Retinal pigment epithelial cell (primary cell): ENCODE results near the gene PRRT1.

Source experiments
- DNase-seq: peaks from one replicate; pipeline ENCODE4 v3.0.0-alpha.2; 2010; ENCODE audit warnings: low read depth
- H3K4me3 ChIP-seq: 2 replicates; pipeline ENCODE4 v1.5.1; 2011; ENCODE audit warnings: mild to moderate bottlenecking, low read length, control low read depth, moderate library complexity
- TF ChIP-seq, protein P1 (sequence below): conservative IDR thresholded peaks from 2 replicates; pipeline ENCODE4 v1.5.1; 2011; ENCODE audit warnings: low read depth, low read length, control low read depth, inconsistent platforms

The PRRT1 gene

DNA sequence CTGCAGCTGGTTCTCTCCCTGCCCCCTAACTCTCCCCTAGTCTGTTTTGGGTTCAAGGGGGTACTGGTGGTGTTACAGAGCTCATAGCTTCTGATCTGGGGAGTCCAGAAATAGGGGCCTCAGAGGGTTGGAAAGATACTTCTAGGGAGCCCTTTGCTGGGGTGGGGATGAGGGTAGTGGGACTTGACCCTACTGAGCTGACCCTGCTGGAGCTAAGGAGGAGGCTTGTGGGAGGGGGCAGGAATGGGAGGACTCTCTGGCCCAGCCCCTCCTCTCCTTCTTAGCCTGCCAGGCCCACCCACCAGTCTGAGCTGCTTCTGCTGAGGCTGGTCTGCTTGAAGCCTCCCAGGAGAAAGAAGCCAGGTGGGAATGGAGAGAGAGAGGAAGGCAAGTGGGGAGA, 12.6 kb upstream of the PRRT1 start, which contains the start of gene EGFL8:
Gene EGFL8, plus strand, starts transcription at position 301 of the 400 bp plus-strand sequence. CDS start 1,571 bp downstream, outside the sequence.
- TF ChIP-seq, protein P1, sequence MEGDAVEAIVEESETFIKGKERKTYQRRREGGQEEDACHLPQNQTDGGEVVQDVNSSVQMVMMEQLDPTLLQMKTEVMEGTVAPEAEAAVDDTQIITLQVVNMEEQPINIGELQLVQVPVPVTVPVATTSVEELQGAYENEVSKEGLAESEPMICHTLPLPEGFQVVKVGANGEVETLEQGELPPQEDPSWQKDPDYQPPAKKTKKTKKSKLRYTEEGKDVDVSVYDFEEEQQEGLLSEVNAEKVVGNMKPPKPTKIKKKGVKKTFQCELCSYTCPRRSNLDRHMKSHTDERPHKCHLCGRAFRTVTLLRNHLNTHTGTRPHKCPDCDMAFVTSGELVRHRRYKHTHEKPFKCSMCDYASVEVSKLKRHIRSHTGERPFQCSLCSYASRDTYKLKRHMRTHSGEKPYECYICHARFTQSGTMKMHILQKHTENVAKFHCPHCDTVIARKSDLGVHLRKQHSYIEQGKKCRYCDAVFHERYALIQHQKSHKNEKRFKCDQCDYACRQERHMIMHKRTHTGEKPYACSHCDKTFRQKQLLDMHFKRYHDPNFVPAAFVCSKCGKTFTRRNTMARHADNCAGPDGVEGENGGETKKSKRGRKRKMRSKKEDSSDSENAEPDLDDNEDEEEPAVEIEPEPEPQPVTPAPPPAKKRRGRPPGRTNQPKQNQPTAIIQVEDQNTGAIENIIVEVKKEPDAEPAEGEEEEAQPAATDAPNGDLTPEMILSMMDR, result no peak
- no peak for DNase-seq
- no peak within 1 kb of the TSS for H3K4me3 ChIP-seq

DNA sequence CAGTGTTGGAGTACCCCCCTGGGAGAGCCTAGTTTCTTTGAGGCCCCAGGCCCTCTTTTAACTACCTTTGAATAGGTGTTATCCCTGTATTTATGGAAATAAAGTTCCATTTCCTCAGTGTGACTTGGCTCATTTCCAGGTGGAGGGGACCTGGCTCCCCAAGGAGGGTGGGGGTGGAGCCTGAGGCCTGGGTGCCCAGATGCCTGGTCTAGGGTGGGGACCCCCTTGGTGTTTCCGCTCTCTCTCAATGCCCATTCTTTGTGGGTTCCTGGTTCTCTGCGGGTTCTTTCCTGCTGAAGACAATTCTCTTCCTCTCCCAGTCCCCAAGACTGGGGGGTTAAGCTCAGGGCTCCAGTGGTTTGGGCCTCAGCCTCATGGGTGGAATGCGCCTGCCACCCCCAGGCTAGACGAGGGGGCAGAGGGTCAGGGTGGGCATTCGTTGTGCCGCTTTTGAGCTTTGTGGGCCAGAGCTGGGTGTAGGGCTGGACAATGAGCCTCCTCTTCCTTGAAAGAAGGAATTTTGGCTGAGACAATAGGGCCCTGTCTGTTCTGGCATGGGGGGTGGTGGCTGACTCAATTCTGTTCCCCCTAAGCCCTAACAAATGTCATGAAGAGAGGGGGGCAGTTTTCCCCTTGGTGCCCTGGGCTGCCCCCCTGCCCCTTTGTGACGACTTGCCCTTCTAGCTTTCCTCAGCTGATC, 12.0 kb upstream of the PRRT1 start:
- TF ChIP-seq, protein P1, result no peak
- DNase-seq, result no peak
- H3K4me3 ChIP-seq, result no peak overlapping the region

DNA sequence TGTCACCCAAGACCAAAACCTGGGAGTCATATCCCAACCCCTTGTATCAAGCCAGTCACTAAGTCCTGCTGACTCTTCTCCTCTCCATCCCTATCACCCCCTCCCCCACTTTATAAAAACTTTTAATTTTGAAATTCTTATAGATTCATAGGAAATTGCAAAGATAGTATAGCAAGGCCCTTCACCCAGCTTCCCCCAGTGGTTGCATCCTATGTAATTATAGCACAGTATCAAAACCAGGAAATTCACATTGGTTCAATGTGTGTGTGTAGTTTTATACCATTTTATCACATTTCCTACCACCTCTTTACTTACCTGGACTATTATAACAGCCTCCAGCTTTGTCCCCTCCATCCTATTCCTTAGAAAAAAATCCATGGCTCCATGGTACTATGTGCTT, 6.3 kb upstream of the PRRT1 start:
- TF ChIP-seq, protein P1, result no peak
- H3K4me3 ChIP-seq, result no peak overlapping the region
- no peak for DNase-seq

DNA sequence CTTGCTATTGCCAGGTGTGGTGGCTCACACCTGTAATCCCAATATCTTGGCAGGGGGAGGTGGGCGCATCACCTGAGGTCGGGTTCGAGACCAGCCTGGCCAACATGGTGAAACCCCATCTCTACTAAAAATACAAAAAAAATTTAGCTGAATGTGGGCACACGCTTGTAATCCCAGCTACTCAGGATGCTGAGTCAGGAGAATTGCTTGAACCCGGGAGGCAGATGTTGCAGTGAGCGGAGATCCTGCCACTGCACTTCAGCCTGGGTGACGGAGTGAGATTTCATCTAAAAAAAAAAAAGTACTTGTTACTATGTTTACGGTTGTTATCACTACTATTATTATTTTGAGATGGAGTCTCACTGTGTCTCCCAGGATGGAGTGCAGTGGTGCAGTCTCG, 5.2 kb upstream of the PRRT1 start:
- TF ChIP-seq, protein P1, result no peak
- H3K4me3 ChIP-seq, result no peak overlapping the region
- DNase-seq, result no peak

DNA sequence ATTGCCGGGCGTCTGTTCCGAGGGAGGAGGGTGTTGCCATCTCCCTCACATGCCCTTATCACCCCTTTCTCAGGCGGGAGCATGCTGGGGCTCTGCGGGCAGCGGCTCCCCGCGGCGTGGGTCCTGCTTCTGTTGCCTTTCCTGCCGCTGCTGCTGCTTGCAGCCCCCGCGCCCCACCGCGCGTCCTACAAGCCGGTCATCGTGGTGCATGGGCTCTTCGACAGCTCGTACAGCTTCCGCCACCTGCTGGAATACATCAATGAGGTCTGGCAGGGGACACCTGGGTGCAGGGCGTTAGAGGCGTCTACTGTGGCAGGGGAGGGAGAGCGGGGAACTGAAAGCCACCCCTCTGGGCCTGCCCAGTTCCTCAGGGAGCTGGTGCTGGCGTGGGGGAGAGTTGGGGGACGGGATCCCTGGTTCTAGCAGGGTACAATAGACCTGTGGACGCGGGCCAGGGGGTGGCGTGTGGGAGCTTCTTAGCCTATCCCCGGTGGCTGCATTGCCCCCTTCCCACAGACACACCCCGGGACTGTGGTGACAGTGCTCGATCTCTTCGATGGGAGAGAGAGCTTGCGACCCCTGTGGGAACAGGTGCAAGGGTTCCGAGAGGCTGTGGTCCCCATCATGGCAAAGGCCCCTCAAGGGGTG, 2.9 kb upstream of the PRRT1 start:
- peak overlapping the region; percentile 92 for H3K4me3 ChIP-seq
- TF ChIP-seq, protein P1, result peak; percentile 60
- peak; percentile 28 for DNase-seq

DNA sequence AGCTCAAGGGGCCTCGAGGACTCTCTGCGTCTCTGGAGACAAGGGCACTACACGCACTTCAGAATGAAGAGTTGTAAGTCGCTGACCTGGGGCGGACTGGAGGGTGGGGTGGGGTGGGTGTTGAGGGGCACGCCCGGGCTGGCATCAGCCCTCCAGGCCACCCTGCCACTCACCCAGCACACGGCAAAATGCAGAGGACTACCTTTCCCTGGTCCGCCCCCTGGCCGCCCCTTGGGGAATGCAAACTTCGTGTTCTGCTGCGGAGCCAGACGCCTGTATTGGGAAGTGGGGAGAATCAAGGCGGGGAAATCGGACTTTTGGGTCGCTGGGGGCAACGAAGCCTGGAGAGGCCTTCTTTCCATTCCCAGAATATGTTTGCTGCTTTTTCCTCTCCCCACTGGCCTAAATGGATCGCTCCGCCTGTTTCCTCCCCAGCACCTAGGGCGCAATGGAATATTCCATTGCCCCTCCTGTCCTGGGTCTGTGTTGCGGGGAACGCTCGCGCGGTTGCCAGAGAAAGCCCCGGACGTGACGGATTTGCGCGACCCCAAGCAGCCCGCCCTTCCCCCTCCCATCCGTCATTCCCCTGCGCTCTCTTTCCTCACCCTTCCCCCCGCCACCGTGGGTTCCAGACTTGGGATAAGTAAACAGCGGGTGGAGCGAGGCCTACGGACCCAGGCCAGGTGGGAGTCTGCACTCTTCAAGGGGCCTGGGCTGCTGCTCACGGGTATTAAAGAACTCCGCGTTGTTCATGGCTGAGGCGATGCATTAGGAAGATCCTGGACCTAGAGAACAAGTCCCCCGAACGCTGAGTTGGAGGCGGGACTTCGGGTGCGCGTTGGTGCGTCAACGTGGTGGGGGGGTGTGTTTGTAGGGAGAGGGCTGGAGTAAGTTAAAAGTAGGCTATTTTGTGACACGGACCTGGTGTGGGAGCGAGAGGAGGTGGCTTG, 2.1 kb upstream of the PRRT1 start, which contains the start of gene PPT2:
Gene PPT2, plus strand, starts transcription at position 578 of the 950 bp plus-strand sequence. CDS start 454 bp downstream, outside the sequence.
- peak within 1 kb of the TSS; percentile 92 for H3K4me3 ChIP-seq
- DNase-seq, result peak; percentile 80
- TF ChIP-seq, protein P1, result peak; percentile 44
